Measurements from ENCODE around the gene PNPLA8.
"Not testable (repeated sequence)": the region's sequence is repeated elsewhere in the genome, so short reads cannot be mapped to it uniquely, and the experiment has no call there.

Gene PNPLA8

DNA sequence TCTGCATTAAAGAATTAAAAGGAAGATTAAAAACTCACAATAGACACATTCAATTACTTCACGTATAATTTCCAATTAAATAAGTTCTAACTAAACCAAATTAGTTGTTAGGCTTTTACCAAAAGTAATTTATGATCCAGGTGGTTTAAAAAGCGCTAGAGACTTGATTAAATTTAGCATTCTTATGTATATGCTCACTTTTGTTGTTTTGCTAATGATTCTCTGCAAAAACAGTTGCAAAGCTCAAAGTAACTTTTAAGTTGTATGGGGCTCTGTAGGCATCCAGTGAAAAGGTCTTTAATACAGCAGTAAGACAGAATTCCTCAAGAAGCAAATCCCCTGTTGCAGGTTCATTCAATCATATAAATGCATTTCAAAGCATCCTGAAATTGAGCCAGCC lies 15.5 kb upstream of the PNPLA8 start:
- no peak for TF ChIP-seq CTCF (IDR thresholded peaks at IDR 0.05; ENCODE audit: low read depth, low read length, missing control alignments)
- no peaks in the 10 kb centered on the region for H3K27me3 ChIP-seq (replicated peaks)
- no peak overlapping the region for H3K27ac ChIP-seq
- no peak overlapping the region for H3K4me3 ChIP-seq (ENCODE audit: low read depth, low read length)
- DNase-seq, result no peak
- in situ Hi-C loops (cut with HindIII; ENCODE audit: low pct_ligation_motif_present, low sequenced_read_pairs), result no loop called here
- no peaks in the 10 kb centered on the region for H3K36me3 ChIP-seq (replicated peaks)

DNA sequence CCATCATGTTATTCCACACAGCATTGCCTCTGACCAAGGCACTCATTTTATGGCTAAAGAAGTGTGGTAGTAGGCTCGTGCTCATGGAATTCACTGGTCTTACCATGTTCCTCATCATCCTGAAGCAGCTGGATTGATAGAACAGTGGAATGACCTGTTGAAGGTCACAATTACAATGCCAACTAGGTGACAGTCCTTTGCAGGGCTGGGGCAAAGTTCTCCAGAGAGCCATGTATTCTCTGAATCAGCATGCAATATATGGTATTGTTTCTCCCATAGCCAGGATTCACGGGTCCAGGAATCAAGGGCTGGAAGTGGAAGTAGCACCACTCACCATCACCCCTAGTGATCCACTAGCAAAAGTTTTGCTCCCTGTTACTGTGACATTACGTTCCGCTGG lies 12.8 kb upstream of the PNPLA8 start:
- H3K36me3 ChIP-seq (replicated peaks); H3K27me3 ChIP-seq (replicated peaks); H3K4me3 ChIP-seq (ENCODE audit: low read depth, low read length); in situ Hi-C loops (cut with HindIII; ENCODE audit: low pct_ligation_motif_present, low sequenced_read_pairs); H3K27ac ChIP-seq; DNase-seq: not testable (repeated sequence)

DNA sequence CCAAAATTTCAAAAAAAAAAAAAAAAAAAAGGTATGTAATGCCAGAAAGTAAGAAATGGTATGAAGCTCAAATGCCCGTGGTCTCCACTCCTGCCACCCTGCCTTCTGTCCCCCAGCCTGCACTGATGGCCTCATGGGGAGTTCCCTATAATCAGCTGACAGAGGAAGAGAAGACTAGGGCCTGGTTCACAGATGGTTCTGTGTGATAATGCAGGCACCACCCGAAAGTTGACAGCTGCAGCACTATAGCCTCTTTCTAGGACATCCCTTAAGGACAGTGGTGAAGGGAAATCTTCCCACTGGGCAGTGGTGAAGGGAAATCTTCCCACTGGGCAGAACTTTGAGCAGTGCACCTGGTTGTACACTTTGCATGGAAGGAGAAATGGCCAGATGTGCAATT lies 12.3 kb upstream of the PNPLA8 start:
- H3K36me3 ChIP-seq (replicated peaks); in situ Hi-C loops (cut with HindIII; ENCODE audit: low pct_ligation_motif_present, low sequenced_read_pairs); H3K4me3 ChIP-seq (ENCODE audit: low read depth, low read length); DNase-seq; H3K27ac ChIP-seq; H3K27me3 ChIP-seq (replicated peaks): not testable (repeated sequence)

GRCh38 chr7:108537229-108537628 lies 11.3 kb upstream of the PNPLA8 start:
- in situ Hi-C loops (cut with HindIII; ENCODE audit: low pct_ligation_motif_present, low sequenced_read_pairs), result no loop called here
- no peak overlapping the region for H3K27ac ChIP-seq

DNA sequence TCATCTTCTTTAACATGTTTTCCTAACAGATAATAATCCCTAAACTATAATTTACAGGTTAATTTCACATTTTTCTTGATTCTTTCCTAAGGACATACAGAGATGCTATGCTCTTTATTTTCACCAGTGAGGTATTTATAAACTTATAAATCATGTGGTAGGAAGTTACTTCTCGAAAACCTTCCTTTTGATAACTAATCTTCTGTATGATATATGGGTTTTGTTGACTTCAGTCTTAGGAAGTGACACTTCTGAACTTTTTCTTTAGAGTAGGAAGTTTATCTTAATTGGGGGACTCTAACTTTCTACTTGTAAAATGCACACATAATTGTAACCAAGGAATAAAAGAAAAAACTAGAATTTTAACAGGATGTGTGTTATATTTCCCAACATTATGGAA lies 9.8 kb upstream of the PNPLA8 start:
- H3K36me3 ChIP-seq (replicated peaks), result no peaks in the 10 kb centered on the region
- no peak for DNase-seq
- H3K27me3 ChIP-seq (replicated peaks), result no peaks in the 10 kb centered on the region
- in situ Hi-C loops (cut with HindIII; ENCODE audit: low pct_ligation_motif_present, low sequenced_read_pairs), result no loop called here
- no peak overlapping the region for H3K4me3 ChIP-seq (ENCODE audit: low read depth, low read length)
- H3K27ac ChIP-seq, result no peak overlapping the region
- TF ChIP-seq CTCF (IDR thresholded peaks at IDR 0.05; ENCODE audit: low read depth, low read length, missing control alignments), result no peak

More at GRCh38 chr7:108537229-108537628, 11.3 kb upstream of the PNPLA8 start:
- no peaks in the 10 kb centered on the region for H3K36me3 ChIP-seq (replicated peaks)
- H3K27me3 ChIP-seq (replicated peaks), result no peaks in the 10 kb centered on the region
- TF ChIP-seq CTCF (IDR thresholded peaks at IDR 0.05; ENCODE audit: low read depth, low read length, missing control alignments), result no peak
- DNase-seq, result no peak
- no peak overlapping the region for H3K4me3 ChIP-seq (ENCODE audit: low read depth, low read length)

DNA sequence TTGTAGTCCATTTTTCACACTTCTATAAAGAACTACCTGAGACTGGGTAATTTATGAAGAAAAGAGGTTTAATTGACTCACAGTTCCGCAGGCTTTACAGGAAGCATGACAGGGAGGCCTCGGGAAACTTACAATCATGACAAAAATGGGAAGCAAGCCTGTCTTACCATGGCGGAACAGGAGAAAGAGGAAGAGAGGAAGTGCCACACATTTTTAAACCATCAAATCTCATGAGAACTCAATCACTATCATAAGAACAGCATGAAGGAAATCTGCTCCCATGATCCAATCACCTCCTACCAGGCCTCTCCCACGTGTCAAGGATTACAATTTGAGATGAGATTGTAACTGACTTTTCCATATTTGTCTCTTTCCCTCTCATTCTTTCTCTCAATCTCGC lies 9.3 kb upstream of the PNPLA8 start:
- no peaks in the 10 kb centered on the region for H3K27me3 ChIP-seq (replicated peaks)
- in situ Hi-C loops (cut with HindIII; ENCODE audit: low pct_ligation_motif_present, low sequenced_read_pairs), result no loop called here
- H3K4me3 ChIP-seq (ENCODE audit: low read depth, low read length), result no peak overlapping the region
- no peak for DNase-seq
- no peak overlapping the region for H3K27ac ChIP-seq
- TF ChIP-seq CTCF (IDR thresholded peaks at IDR 0.05; ENCODE audit: low read depth, low read length, missing control alignments), result no peak
- H3K36me3 ChIP-seq (replicated peaks), result no peaks in the 10 kb centered on the region

DNA sequence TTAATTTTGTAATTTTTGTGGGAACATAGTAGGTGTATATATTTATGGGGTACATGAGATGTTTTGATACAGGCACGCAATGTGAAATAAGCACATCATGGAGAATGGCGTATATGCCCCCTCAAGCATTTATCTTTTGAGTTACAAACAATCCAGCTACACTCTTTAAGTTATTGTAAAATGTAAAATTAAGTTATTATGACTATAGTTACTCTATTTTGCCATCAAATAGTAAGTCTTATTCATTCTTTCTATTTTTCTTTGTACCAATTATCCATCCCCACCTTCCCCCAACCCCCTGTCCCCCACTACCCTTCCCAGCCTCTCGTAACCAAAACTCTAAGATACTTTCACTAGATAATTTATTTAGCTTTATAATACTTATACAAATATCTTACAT lies 7.8 kb upstream of the PNPLA8 start:
- Histone ChIP-seq H3K36me3 (replicated peaks) (no peaks in the 10 kb centered on the region), H3K4me3 (ENCODE audit: low read depth, low read length) (no peak overlapping the region), H3K27ac (no peak overlapping the region), H3K27me3 (replicated peaks) (no peaks in the 10 kb centered on the region)
- no peak for TF ChIP-seq CTCF (IDR thresholded peaks at IDR 0.05; ENCODE audit: low read depth, low read length, missing control alignments)
- in situ Hi-C loops (cut with HindIII; ENCODE audit: low pct_ligation_motif_present, low sequenced_read_pairs), result no loop called here
- DNase-seq, result no peak
